Aorta (tissue), 5 donors: ENCODE data around the gene SCN2B. TPM values are rescaled to one million over a fixed set of nuclear protein-coding genes. Genes with fewer than 3 reads are reported as not detected.

Source experiments
- ATAC-seq: fragments of 200-7000 bp; cut with Tn5 transposase; one replicate; pipeline ENCODE4 v1.9.1; 2022; ENCODE audit warnings: moderate library complexity; ENCODE audit not compliant: low FRiP score
- DNase-seq, 2 donors: peaks; one replicate each; pipeline ENCODE4 v3.0.0-alpha.2; 2020
- H3K27ac ChIP-seq, 2 donors: one replicate each; pipeline ENCODE4 v1.5.1; 2013; ENCODE audit warnings: low read length in 2 of 2, mild to moderate bottlenecking in 2 of 2, moderate library complexity in 2 of 2, control low read depth in 1 of 2, inconsistent platforms in 1 of 2, low read depth in 1 of 2
- H3K27me3 ChIP-seq, 2 donors: one replicate each; pipeline ENCODE4 v1.6.1; 2013; ENCODE audit warnings: control low read depth in 1 of 2, low read length in 1 of 2, mild to moderate bottlenecking in 1 of 2, moderate library complexity in 1 of 2; ENCODE audit not compliant: insufficient read depth in 2 of 2, control insufficient read depth in 1 of 2
- H3K36me3 ChIP-seq, 2 donors: one replicate each; pipeline ENCODE4 v1.6.1; 2013; ENCODE audit warnings: control low read depth in 1 of 2, low read length in 1 of 2, mild to moderate bottlenecking in 1 of 2; ENCODE audit not compliant: insufficient read depth in 2 of 2, control insufficient read depth in 1 of 2
- H3K4me1 ChIP-seq, 2 donors: one replicate each; pipeline ENCODE4 v1.6.1; 2013; ENCODE audit warnings: low read length in 2 of 2, control low read depth in 1 of 2, mild to moderate bottlenecking in 1 of 2, moderate library complexity in 1 of 2; ENCODE audit not compliant: insufficient read depth in 2 of 2, control insufficient read depth in 1 of 2
- H3K4me3 ChIP-seq, 2 donors: one replicate each; pipeline ENCODE4 v1.5.1; 2013; ENCODE audit warnings: low read length in 2 of 2, control low read depth in 1 of 2, mild to moderate bottlenecking in 1 of 2
- H3K9me3 ChIP-seq: one replicate; pipeline ENCODE4 v1.6.1; 2013; ENCODE audit warnings: mild to moderate bottlenecking, low read length; ENCODE audit not compliant: control insufficient read depth
- WGBS, 2 donors: extraction: QIAGEN DNeasy Blood & Tissue Kit; methylation state at CpG; one replicate each; pipeline ENCODE4 v1.1.7; 2013; 5-methylcytosine and 5-hydroxymethylcytosine counted together
- intact Hi-C, 2 donors: fragments of 100-400 bp; cut with DNase I; formaldehyde crosslinking; loops; one replicate each; pipeline versions ENCODE4 v1.14.2 to v1.15.0; 2022
- polyA plus RNA-seq, 2 donors: library from polyadenylated mRNA; stranded (reverse); fragments of 200-250 nt; gene quantifications; one replicate each; pipeline ENCODE4 v1.2.3, GENCODE V29; 2013
- total RNA-seq, 2 donors: library from RNA; stranded (reverse); fragmentation: NEBNext Ultra II Directional; extraction: Animal tissue kit (Norgen Biotek cat#: 25700); gene quantifications; one replicate each; pipeline ENCODE4 v1.2.1, GENCODE V29; 2021
- donor health status: healthy with polysubstance abuse.
- donor health status: Bipolar disorder and iron deficiency.
- donor health status: DM: no; HTN: no; CAD: no.
- donor health status: DM: no; HTN: no; CAD: no.
- donor health status: DM: yes; HTN: yes; CAD: no.

The SCN2B gene
- total and polyA plus RNA-seq, 4 donors: 0.78 TPM; not detected in 3

GRCh38 chr11:118117790-118118601, 58.4 kb downstream of the SCN2B start:
- ATAC-seq (no peak), DNase-seq (no peak)
- 38 to 47% methylated on average over 9 of the region's 9 CpGs for WGBS, 2 donors
- Histone ChIP-seq H3K27ac (no peak overlapping the region), H3K4me1 (no peaks in the 10 kb centered on the region), H3K36me3 (no peaks in the 10 kb centered on the region), H3K4me3 (no peak overlapping the region), H3K27me3 (no peaks in the 10 kb centered on the region), H3K9me3 (no peaks in the 10 kb centered on the region)
- intact Hi-C loops: no loop called here

DNA sequence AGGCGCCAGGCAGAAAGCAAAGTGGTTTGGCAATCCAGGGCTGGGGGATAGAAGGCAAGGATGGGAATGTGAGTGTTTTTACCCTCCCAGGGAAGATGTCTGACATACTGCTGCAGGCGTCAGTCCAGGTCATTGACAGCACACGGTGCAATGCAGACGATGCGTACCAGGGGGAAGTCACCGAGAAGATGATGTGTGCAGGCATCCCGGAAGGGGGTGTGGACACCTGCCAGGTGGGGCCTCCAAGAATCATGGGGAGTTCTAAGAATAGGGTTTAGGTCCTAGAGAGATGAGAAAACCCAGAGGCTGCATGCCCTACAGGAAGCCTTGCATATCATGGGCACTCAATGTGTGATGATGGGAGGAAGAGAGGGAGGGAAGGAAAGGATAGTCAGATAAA, 61.4 kb downstream of the SCN2B start:
- no peaks in the 10 kb centered on the region for H3K9me3 ChIP-seq
- DNase-seq (no peak), ATAC-seq (no peak)
- H3K4me3 ChIP-seq: no peak overlapping the region
- WGBS, 2 donors: 89 to 91% methylated on average over 7 of the region's 7 CpGs
- no peaks in the 10 kb centered on the region for H3K27me3 ChIP-seq
- no peaks in the 10 kb centered on the region for H3K4me1 ChIP-seq
- H3K27ac ChIP-seq: no peak overlapping the region
- H3K36me3 ChIP-seq: no peaks in the 10 kb centered on the region
- intact Hi-C loops: no loop called here

DNA sequence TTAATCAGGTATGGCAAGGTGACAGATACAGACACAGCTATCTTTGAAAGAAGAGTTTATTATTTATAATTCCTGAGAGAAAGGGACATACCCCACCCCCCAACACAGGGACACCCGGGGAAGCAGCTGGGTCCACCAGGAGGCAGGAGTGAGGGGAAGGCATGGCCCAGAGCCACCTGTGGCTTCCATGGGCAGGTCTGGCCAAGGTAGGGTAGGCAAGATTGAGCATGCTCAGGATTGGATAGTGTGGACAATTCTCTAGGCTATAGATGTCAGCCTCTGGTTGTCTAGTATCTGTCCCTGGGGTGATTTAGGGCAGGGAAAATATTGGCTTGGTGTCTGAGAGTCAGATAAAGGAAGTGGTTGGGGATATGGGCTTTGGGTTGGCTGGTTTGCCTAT, 62.2 kb downstream of the SCN2B start:
- no peaks in the 10 kb centered on the region for H3K9me3 ChIP-seq
- DNase-seq (no peak), ATAC-seq (no peak)
- intact Hi-C loops: no loop called here
- H3K4me1 ChIP-seq: no peaks in the 10 kb centered on the region
- H3K4me3 ChIP-seq: no peak overlapping the region
- no peaks in the 10 kb centered on the region for H3K27me3 ChIP-seq
- H3K27ac ChIP-seq: no peak overlapping the region
- H3K36me3 ChIP-seq: no peaks in the 10 kb centered on the region
- 69 to 82% methylated on average over 1 of the region's 1 CpG for WGBS, 2 donors

DNA sequence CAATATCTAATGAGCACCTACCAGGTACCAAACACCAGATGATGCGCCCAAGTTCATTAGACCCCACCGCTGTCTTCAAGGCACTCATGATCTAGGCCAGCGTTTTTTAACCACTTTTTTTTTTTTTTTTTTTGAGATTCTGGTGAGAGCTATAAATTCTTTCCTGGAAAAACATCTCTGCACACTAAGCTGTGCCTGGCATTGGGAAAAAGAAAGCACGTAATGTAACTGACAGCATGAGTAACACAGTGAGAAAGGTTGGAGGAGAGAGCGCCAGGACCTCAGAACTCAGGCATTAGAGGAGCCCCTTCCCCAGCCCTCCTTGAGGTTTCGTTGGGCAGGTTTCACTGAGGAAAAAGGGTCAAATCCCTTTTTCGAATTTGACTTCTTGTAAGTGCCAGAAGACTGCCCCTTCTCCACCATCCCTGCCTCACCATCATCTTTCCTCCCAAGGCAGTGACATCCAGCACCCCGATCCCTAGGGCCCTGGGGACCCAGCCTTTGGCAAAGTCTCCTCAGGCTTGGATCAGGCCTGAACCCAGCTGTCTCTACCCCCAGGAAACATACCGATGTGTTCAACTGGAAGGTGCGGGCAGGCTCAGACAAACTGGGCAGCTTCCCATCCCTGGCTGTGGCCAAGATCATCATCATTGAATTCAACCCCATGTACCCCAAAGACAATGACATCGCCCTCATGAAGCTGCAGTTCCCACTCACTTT, 63.6 kb downstream of the SCN2B start:
- no peaks in the 10 kb centered on the region for H3K4me1 ChIP-seq
- H3K27me3 ChIP-seq: no peaks in the 10 kb centered on the region
- intact Hi-C loops: no loop called here
- H3K9me3 ChIP-seq: no peaks in the 10 kb centered on the region
- no peak for ATAC-seq
- 60 to 63% methylated on average over 11 of the region's 11 CpGs for WGBS, 2 donors
- DNase-seq: no peak
- H3K36me3 ChIP-seq: no peaks in the 10 kb centered on the region
- no peak overlapping the region for H3K4me3 ChIP-seq
- no peak overlapping the region for H3K27ac ChIP-seq

Other genes with a start within 250 kb of the SCN2B start
- gene TMPRSS13, start 247.2 kb downstream of the SCN2B start, total RNA-seq: under 1 TPM; 0.45 to 0.54 TPM
- 1 to 10 TPM in 1 of 2 donors, not detected in 1; 1.0 TPM for gene TMPRSS13, start 247.2 kb downstream of the SCN2B start, polyA plus RNA-seq
- gene IL10RA, start 190.2 kb downstream of the SCN2B start, total RNA-seq: 10 to 100 TPM; 18.3 to 59.2 TPM
- 10 to 100 TPM in 1 of 2 donors, 1 to 10 TPM in 1; 1.7 to 10.9 TPM for gene IL10RA, start 190.2 kb downstream of the SCN2B start, polyA plus RNA-seq
- gene TMPRSS4, start 99.6 kb downstream of the SCN2B start, total RNA-seq: under 1 TPM in 1 of 2 donors, not detected in 1; 0.96 TPM
- 1 to 10 TPM in 1 of 2 donors, not detected in 1; 6.5 TPM for gene TMPRSS4, start 99.6 kb downstream of the SCN2B start, polyA plus RNA-seq
- gene SMIM35, start 89.7 kb downstream of the SCN2B start, total RNA-seq: under 1 TPM in 1 of 2 donors, not detected in 1; 0.15 TPM
- not detected for gene SMIM35, start 89.7 kb downstream of the SCN2B start, polyA plus RNA-seq
- 10 to 100 TPM in 1 of 2 donors, 1 to 10 TPM in 1; 2.2 to 11.8 TPM for gene SCN4B, start 23.8 kb downstream of the SCN2B start, total RNA-seq
- under 1 TPM; 0.05 to 0.25 TPM for gene SCN4B, start 23.8 kb downstream of the SCN2B start, polyA plus RNA-seq
- gene JAML, start 48.4 kb upstream of the SCN2B start, total RNA-seq: 10 to 100 TPM in 1 of 2 donors, 1 to 10 TPM in 1; 8.0 to 29.5 TPM
- 1 to 10 TPM; 1.8 to 4.0 TPM for gene JAML, start 48.4 kb upstream of the SCN2B start, polyA plus RNA-seq
- gene MPZL3, start 75.7 kb upstream of the SCN2B start, total RNA-seq: 1 to 10 TPM; 1.6 to 2.7 TPM
- gene MPZL3, start 75.7 kb upstream of the SCN2B start, polyA plus RNA-seq: under 1 TPM; 0.33 to 0.38 TPM
- gene MPZL2, start 87.7 kb upstream of the SCN2B start, total RNA-seq: 10 to 100 TPM; 52.7 to 63.2 TPM
- gene MPZL2, start 87.7 kb upstream of the SCN2B start, polyA plus RNA-seq: 10 to 100 TPM in 1 of 2 donors, 1 to 10 TPM in 1; 3.8 to 13.3 TPM
- 1 to 10 TPM; 2.3 to 5.2 TPM for gene CD3E, start 128.1 kb upstream of the SCN2B start, total RNA-seq
- gene CD3E, start 128.1 kb upstream of the SCN2B start, polyA plus RNA-seq: 1 to 10 TPM in 1 of 2 donors, under 1 TPM in 1; 0.43 to 2.5 TPM
- gene CD3D, start 166.1 kb upstream of the SCN2B start, total RNA-seq: 1 to 10 TPM; 3.0 to 3.9 TPM
- 1 to 10 TPM in 1 of 2 donors, under 1 TPM in 1; 0.36 to 3.3 TPM for gene CD3D, start 166.1 kb upstream of the SCN2B start, polyA plus RNA-seq
- 1 to 10 TPM; 1.1 to 3.0 TPM for gene CD3G, start 167.7 kb upstream of the SCN2B start, total RNA-seq
- gene CD3G, start 167.7 kb upstream of the SCN2B start, polyA plus RNA-seq: not detected
- gene UBE4A, start 183.0 kb upstream of the SCN2B start, total RNA-seq: 10 to 100 TPM; 33.4 to 35.2 TPM
- 10 to 100 TPM in 1 of 2 donors, 1 to 10 TPM in 1; 3.3 to 14.3 TPM for gene UBE4A, start 183.0 kb upstream of the SCN2B start, polyA plus RNA-seq
- gene ATP5MG, start 225.0 kb upstream of the SCN2B start, total RNA-seq: 100 to 1,000 TPM in 1 of 2 donors, 10 to 100 TPM in 1; 98.4 to 107 TPM
- 100 to 1,000 TPM; 118 to 256 TPM for gene ATP5MG, start 225.0 kb upstream of the SCN2B start, polyA plus RNA-seq